Stimulated activated naive B cell treated with anti-CD40 and anti-IgM and Interleukin-4, amounts not matched to agents 10 μg/mL and 1 μg/mL and 100 μg/mL, for 72 hours (primary cell): ENCODE data around the gene GNA14.
"Not testable (repeated sequence)": the region's sequence is repeated elsewhere in the genome, so short reads cannot be mapped to it uniquely, and the experiment has no call there.

ENCODE experiments used
- ATAC-seq, 2 donors: fragments of 150-1000 bp; cut with Tn5 transposase; replicated peaks; 2 replicates each; pipeline ENCODE4 v1.10.0; 2021; ENCODE audit warnings: moderate library complexity in 1 of 2
- DNase-seq: peaks from one replicate; pipeline ENCODE4 v3.0.0; 2021
- H3K27ac Mint-ChIP-seq: one replicate; pipeline ENCODE4 v1.8.0; 2022; ENCODE audit warnings: mild to moderate bottlenecking, mixed read lengths
- H3K27me3 Mint-ChIP-seq, 2 donors: one replicate each; pipeline ENCODE4 v1.8.0; 2022; ENCODE audit warnings: mixed read lengths in 2 of 2
- H3K36me3 Mint-ChIP-seq, 2 donors: one replicate each; pipeline ENCODE4 v1.8.0; 2022; ENCODE audit warnings: mixed read lengths in 2 of 2, mild to moderate bottlenecking in 1 of 2
- H3K4me1 Mint-ChIP-seq, 2 donors: one replicate each; pipeline ENCODE4 v1.8.0; 2022; ENCODE audit warnings: mixed read lengths in 2 of 2, mild to moderate bottlenecking in 1 of 2
- H3K4me3 Mint-ChIP-seq, 2 donors: one replicate each; pipeline ENCODE4 v1.8.0; 2022; ENCODE audit warnings: mild to moderate bottlenecking in 2 of 2, mixed read lengths in 2 of 2, moderate library complexity in 1 of 2
- H3K9me3 Mint-ChIP-seq, 2 donors: one replicate each; pipeline ENCODE4 v1.8.0; 2022; ENCODE audit warnings: mixed read lengths in 2 of 2, mild to moderate bottlenecking in 1 of 2

Gene GNA14

GRCh38 chr9:77648234-77649108 is at the start of gene GNA14:
Gene GNA14, minus strand, starts transcription at chr9:77648322. Its CDS starts 529 bp downstream, at chr9:77647793.
- H3K36me3 Mint-ChIP-seq = no peaks in the 10 kb centered on the region
- H3K27me3 Mint-ChIP-seq = peaks cover 48 to 53% of the 10 kb centered on the region in 2 donors
- peak within 1 kb of the TSS; percentile 66 for H3K27ac Mint-ChIP-seq
- H3K4me3 Mint-ChIP-seq = peak within 1 kb of the TSS; percentile 61 to 70
- no peaks in the 10 kb centered on the region for H3K9me3 Mint-ChIP-seq
- no peak for DNase-seq
- peaks cover 10 to 19% of the 10 kb centered on the region in 2 donors for H3K4me1 Mint-ChIP-seq
- ATAC-seq = peak in 1 of 2 donors; percentile 29

DNA sequence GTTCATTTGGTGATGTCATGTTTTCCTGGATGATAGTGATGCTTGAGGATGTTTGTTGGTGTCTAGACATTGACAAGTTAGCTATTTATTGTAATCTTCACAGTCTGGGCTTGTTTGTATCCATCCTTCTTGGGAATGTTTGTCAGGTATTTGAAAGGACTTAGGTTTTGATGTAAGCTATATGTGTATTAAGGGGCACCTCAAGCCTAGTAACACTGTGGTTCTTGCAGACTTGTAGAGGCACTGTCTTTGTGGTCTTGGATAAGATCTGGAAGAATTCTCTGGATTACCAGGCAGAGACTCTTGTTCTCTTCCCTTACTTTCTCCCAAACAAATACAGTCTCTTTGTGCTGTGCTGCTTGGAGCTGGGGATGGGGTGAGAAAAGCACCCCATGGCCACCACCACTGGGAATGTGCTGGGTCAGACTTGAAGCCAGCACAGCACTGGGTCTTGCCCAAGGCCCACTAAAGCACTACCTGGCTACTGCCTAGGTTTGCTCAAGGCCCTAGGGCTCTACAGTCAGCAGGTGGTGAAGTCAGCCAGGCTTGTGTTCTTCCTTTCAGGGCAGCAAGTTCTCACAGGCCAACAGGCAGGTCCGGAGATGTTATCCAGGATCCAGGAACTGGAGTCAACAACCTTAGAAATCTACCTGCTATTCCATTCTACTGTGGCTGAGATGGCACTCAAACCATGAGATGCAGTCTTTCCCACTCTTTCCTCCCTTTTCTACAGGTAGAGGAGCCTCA is 49.3 kb upstream of the GNA14 start:
- H3K27me3 Mint-ChIP-seq = no peaks in the 10 kb centered on the region
- DNase-seq (no peak), ATAC-seq (no peak)
- H3K9me3 Mint-ChIP-seq = no peaks in the 10 kb centered on the region
- no peaks in the 10 kb centered on the region for H3K4me1 Mint-ChIP-seq
- H3K27ac Mint-ChIP-seq = no peak overlapping the region
- H3K36me3 Mint-ChIP-seq = no peaks in the 10 kb centered on the region
- H3K4me3 Mint-ChIP-seq = no peak overlapping the region

DNA sequence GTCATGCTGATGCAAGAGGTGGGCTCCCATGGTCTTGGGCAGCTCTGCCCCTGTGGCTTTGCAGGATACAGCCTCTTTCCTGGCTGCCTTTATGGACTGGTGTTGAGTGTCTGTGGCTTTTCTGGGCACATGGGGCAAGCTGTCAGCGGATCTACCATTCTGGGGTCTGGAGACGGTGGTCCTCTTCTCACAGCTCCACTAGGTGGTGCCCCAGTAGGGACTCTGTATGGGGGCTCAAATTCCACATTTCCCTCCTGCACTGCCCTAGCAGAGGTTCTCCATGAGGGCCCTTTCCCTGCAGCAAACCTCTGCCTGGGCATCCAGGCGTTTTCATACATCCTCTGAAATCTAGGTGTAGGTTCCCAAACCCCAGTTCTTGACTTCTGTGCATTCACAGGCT is 42.6 kb upstream of the GNA14 start:
- not testable (repeated sequence) for H3K9me3 Mint-ChIP-seq, DNase-seq, H3K27me3 Mint-ChIP-seq, H3K36me3 Mint-ChIP-seq, ATAC-seq, H3K4me3 Mint-ChIP-seq, H3K4me1 Mint-ChIP-seq, H3K27ac Mint-ChIP-seq

GRCh38 chr9:77690119-77690518 is 42.0 kb upstream of the GNA14 start:
- ATAC-seq, H3K9me3 Mint-ChIP-seq, DNase-seq: not testable (repeated sequence)

GRCh38 chr9:77687737-77688136 is 39.6 kb upstream of the GNA14 start:
- H3K36me3 Mint-ChIP-seq, DNase-seq, ATAC-seq: not testable (repeated sequence)

More at GRCh38 chr9:77690119-77690518, 42.0 kb upstream of the GNA14 start:
- H3K4me1 Mint-ChIP-seq, H3K27me3 Mint-ChIP-seq, H3K27ac Mint-ChIP-seq, H3K4me3 Mint-ChIP-seq, H3K36me3 Mint-ChIP-seq: not testable (repeated sequence)

DNA sequence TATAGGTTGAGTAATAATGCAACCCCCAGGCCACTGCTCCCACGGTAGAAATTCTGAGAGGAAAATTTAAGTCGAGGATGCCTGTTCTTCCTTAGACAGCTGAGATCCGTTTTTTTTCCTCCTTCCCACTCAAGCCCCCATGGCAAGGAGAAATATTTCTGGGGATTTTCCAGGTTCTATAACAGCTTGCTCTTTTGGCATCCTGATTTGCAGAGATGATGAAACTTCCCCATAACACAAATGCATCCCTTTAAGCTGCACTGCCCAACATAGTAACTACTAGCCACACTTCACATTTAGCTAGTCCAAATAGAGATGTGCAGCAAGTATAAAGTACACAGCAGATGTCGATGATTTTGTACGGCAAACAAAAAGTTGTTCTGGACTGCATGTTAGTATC is 32.5 kb upstream of the GNA14 start:
- no peak for DNase-seq
- no peak overlapping the region for H3K4me3 Mint-ChIP-seq

More at GRCh38 chr9:77687737-77688136, 39.6 kb upstream of the GNA14 start:
- H3K4me3 Mint-ChIP-seq, H3K27me3 Mint-ChIP-seq, H3K4me1 Mint-ChIP-seq, H3K27ac Mint-ChIP-seq, H3K9me3 Mint-ChIP-seq: not testable (repeated sequence)

GRCh38 chr9:77679661-77680368 is 31.7 kb upstream of the GNA14 start:
- Mint-ChIP-seq H3K9me3 (no peaks in the 10 kb centered on the region), H3K27me3 (no peaks in the 10 kb centered on the region), H3K36me3 (no peaks in the 10 kb centered on the region), H3K27ac (no peak overlapping the region), H3K4me3 (no peak overlapping the region), H3K4me1 (no peaks in the 10 kb centered on the region)
- no peak for ATAC-seq
- no peak for DNase-seq

More for the DNA sequence above, 32.5 kb upstream of the GNA14 start:
- ATAC-seq = no peak
- H3K27ac Mint-ChIP-seq = no peak overlapping the region
- no peaks in the 10 kb centered on the region for H3K27me3 Mint-ChIP-seq
- no peaks in the 10 kb centered on the region for H3K9me3 Mint-ChIP-seq
- no peaks in the 10 kb centered on the region for H3K4me1 Mint-ChIP-seq
- no peaks in the 10 kb centered on the region for H3K36me3 Mint-ChIP-seq

DNA sequence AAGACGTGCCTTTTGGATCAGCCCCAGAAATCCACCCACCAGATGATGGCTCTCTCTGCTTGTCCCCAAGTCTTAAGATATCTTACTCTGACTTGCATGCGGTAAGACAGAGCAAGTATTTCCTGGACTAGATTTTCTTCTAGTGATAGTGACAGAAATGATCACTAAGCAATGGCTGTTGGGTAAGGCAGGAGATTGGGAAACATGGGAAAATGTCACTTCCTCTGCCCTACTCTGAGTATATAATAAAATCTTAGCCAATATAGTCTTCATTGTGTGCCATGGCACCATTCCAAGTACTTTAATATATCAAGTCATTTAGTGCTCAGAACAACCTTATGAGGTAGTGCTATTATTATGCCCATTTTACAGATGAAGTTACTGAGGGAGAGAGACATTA is 31.0 kb upstream of the GNA14 start:
- no peak overlapping the region for H3K4me3 Mint-ChIP-seq
- H3K4me1 Mint-ChIP-seq = no peaks in the 10 kb centered on the region
- no peaks in the 10 kb centered on the region for H3K36me3 Mint-ChIP-seq
- H3K27me3 Mint-ChIP-seq = no peaks in the 10 kb centered on the region
- DNase-seq = no peak
- no peaks in the 10 kb centered on the region for H3K9me3 Mint-ChIP-seq
- no peak overlapping the region for H3K27ac Mint-ChIP-seq
- no peak for ATAC-seq

- ATAC-seq (no peak), DNase-seq (no peak)
- no peaks in the 10 kb centered on the region for H3K27me3 Mint-ChIP-seq
- H3K27ac Mint-ChIP-seq = no peak overlapping the region
- no peak overlapping the region for H3K4me3 Mint-ChIP-seq
- no peaks in the 10 kb centered on the region for H3K4me1 Mint-ChIP-seq
- no peaks in the 10 kb centered on the region for H3K9me3 Mint-ChIP-seq
- H3K36me3 Mint-ChIP-seq = no peaks in the 10 kb centered on the region
Observed at GRCh38 chr9:77677957-77678535, 29.9 kb upstream of the GNA14 start.

GRCh38 chr9:77677397-77677796 is 29.3 kb upstream of the GNA14 start:
- Mint-ChIP-seq H3K4me3 (no peak overlapping the region), H3K27ac (no peak overlapping the region), H3K9me3 (no peaks in the 10 kb centered on the region), H3K27me3 (no peaks in the 10 kb centered on the region), H3K36me3 (no peaks in the 10 kb centered on the region), H3K4me1 (no peaks in the 10 kb centered on the region)
- no peak for ATAC-seq
- no peak for DNase-seq

- Mint-ChIP-seq H3K9me3 (no peaks in the 10 kb centered on the region), H3K4me1 (no peaks in the 10 kb centered on the region), H3K4me3 (no peak overlapping the region), H3K27ac (no peak overlapping the region), H3K36me3 (no peaks in the 10 kb centered on the region), H3K27me3 (no peaks in the 10 kb centered on the region)
- DNase-seq (no peak), ATAC-seq (no peak)
Observed at GRCh38 chr9:77673941-77674791, 26.0 kb upstream of the GNA14 start.

GRCh38 chr9:77672183-77672582 is 24.1 kb upstream of the GNA14 start:
- DNase-seq = no peak
- Mint-ChIP-seq H3K27ac (no peak overlapping the region), H3K9me3 (no peaks in the 10 kb centered on the region), H3K36me3 (no peaks in the 10 kb centered on the region), H3K27me3 (no peaks in the 10 kb centered on the region), H3K4me1 (no peaks in the 10 kb centered on the region), H3K4me3 (no peak overlapping the region)
- no peak for ATAC-seq

- Mint-ChIP-seq H3K9me3 (no peaks in the 10 kb centered on the region), H3K36me3 (no peaks in the 10 kb centered on the region), H3K4me3 (no peak overlapping the region), H3K27ac (no peak overlapping the region), H3K27me3 (peaks cover 0 to 4% of the 10 kb centered on the region in 2 donors), H3K4me1 (no peaks in the 10 kb centered on the region)
- DNase-seq = no peak
- no peak for ATAC-seq
Observed at GRCh38 chr9:77667151-77667550, 19.0 kb upstream of the GNA14 start.
